Activated T-cell treated with anti-CD3 and anti-CD28 coated beads, Interleukin-2, amount 50 U/mL, for 48 hours (primary cell): ENCODE results near the gene SLC6A7.
"Not testable (repeated sequence)": the region's sequence is repeated elsewhere in the genome, so short reads cannot be mapped to it uniquely, and the experiment has no call there.

Experiments
- DNase-seq, 2 experiments: peaks; one replicate each; pipeline ENCODE4 v3.0.0-alpha.2; 2020

Gene SLC6A7

DNA sequence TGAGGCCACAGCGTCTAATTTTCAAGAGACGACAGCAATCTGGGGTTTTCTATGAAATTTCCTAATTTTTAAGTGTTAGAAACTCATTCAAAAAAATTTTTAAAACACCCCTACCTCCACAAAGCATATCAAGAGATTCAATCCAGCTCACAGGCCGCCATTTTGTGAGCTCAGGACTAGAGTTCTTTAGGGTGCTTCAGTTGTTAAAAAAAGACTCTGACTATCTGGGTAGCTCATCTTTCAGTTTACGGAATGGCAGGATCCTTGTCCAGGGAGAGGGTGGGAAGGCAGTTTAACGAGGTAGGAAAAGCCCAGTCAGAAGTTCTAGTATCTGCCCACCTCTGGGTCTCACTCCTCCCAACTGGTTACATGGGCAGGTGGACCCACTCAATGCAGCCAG lies 56.6 kb downstream of the SLC6A7 start:
- DNase-seq = no peak

- DNase-seq = no peak
Measured at GRCh38 chr5:150246835-150247234, 57.0 kb downstream of the SLC6A7 start.

- DNase-seq = no peak
Measured at GRCh38 chr5:150247726-150248125, 57.9 kb downstream of the SLC6A7 start.

GRCh38 chr5:150248493-150248892 lies 58.6 kb downstream of the SLC6A7 start:
- not testable (repeated sequence) for DNase-seq

GRCh38 chr5:150248946-150249345 lies 59.1 kb downstream of the SLC6A7 start:
- no peak for DNase-seq

DNA sequence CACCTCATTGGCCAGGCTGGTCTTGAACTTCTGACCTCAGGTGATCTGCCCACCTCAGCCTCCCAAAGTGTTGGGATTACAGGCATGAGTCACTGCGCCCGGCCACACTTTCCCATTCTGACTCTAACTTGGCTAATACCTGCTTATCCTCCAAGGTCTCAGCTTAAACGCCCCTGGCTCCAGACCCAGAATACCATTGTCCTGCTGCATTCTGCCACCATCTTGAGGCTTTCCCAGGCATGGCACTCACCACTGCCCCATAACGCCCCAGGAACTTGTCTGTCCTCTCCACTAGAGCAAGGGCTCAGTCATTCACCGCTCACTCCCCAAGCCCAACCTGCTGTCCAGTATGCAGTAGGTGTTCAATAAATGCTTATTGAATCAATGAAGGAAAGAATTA lies 59.9 kb downstream of the SLC6A7 start:
- DNase-seq = no peak

GRCh38 chr5:150251504-150251903 lies 61.6 kb downstream of the SLC6A7 start:
- no peak for DNase-seq

- no peak for DNase-seq
Measured at GRCh38 chr5:150252489-150252888, 62.6 kb downstream of the SLC6A7 start.

DNA sequence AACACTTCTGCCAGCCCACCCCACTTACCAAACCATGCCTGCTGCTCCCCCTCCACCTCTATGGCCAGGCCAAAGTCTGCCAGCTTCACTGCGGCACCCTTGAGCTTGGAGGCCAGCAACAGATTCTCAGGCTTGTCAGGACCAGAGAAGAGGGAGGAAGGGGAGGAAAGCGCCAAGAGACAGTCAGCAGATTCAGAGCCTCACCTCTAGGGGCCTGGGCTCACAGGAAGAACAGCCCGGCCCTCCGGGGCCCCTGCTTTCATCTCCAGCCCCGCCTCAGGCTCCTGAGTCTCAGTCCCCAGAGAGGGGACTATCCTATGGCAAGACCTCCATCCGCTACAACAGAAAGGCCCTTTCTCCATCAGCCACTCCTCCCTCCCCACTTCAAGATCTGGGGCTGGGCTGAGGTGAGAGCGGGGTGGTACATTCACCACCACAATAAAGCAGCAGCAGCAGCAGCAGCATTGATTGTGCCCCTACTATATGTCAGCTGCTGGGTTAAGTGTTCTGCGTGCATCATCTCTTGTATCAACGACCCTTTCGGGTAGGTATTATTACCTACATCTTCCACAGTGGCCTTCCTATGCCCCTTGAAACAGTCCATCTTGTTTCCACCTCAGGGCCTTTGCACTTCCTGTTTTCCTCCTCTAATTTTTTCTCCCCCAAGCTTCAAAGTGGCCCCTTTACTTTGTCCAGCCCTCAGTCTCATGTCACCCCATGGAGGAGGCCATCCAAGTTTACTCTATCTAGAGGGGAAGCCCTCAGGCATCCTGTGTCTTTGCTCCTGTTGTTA lies 63.8 kb downstream of the SLC6A7 start:
- no peak for DNase-seq

DNA sequence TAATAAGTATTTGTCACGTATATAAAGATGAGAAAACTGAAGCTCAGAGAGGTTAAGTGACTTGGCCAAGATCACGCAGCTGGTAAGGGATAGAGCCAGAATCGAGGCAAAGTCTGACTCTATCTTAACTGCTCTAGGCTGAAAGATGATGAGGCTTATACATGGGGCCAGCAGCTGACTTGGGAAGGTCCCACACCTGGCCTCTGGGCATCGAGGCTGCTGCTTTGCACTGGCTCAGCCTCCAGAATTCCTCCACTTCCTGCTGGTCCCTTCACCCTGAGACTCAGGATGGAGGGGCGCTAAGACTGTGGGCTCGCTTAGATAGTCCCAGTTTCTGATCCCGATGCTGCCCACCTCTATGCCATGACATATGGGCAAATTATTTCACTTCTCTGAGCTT lies 64.5 kb downstream of the SLC6A7 start:
- no peak for DNase-seq

DNA sequence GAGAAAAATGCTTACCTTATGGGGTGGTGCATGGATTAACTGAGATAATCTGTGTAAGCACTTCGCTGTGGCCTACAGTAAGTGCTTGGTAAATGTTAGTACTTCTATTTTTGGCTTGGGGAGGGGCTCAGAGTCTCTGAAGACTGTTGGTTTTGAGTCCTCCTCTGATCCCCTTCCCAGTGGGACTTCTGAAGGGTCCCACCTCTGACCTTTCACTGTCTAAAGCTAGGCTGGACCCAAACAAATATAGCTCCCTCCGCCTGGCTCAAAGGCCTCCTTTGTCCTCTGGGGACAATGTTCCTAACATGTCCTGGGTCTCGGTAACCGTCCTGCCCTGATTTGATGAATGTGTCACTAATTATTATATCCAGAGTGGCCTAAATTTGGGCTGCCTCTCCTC lies 64.9 kb downstream of the SLC6A7 start:
- DNase-seq = no peak

DNA sequence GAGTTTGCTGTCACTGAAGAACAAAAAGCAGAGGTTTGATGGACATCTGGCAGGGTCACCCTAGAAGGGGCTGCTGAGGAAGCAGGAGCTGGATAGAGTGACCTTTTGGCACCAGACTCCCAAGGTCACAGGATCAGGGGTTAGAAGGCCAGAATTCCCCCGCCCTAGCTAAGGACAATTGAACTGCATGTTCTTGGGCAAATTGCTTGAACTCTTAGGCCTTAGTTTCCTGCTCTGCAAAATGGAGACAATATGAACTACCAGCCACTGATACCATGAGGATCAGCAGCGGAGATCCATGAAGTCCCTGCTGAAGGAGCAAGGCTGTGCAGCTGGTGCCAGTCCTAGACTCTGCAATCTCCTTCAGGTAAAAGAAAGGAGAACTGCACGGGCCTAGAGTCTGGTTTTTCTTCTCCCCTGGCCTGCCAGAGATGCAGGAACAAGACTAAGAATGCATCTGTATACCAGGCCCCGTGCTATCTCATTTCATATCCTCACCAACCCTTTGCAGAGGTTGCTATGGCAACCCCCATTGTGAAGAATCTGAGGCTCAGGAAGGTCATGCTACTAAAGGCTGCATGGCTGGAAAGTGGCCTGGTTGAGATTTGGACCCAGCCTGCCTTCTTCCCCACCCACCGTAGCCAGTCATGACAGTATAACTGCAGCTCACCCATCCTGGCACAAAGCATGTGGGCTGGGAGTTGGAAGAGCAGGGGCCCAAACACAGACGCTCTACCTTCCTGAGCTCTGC lies 66.0 kb downstream of the SLC6A7 start:
- no peak for DNase-seq

DNA sequence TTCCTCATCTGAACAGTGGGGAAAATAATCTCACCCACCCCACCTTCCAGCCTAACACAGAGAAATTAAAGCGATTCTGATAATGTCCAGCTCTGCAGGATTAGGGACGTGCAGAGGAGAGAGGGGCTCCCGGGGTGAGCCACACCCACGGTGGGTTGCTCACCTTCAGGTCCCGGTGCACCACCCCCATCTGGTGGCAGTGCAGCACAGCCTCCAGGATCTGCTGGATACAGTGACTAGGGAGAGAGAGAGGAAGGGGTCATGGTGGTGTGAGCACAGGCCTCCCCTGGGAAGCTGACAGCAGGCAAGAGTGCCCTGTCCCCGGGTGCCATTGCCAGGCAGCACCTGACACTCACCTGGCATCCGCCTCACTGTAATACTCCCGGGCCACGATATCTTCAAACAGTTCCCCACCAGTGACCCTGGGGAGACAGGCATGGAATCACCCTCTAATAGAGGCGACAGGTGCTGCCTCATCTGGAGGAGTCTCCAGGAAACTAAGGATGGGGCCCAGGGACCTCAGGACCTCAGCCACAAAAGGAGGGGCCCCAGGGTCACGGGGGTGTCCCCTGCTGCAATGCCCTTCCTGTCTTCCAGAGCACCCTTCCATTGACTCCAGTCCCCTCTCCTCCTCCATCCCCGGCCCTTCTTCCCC lies 66.7 kb downstream of the SLC6A7 start:
- DNase-seq = no peak

GRCh38 chr5:150257424-150257823 lies 67.6 kb downstream of the SLC6A7 start:
- no peak for DNase-seq

- DNase-seq = no peak
Measured at GRCh38 chr5:150258130-150258529, 68.3 kb downstream of the SLC6A7 start.
